Fibroblast of peridontal ligament (primary cell): ENCODE results near the gene RGS17.
"Not testable (repeated sequence)": the region's sequence is repeated elsewhere in the genome, so short reads cannot be mapped to it uniquely, and the experiment has no call there.

Experiments used
- DNase-seq: peaks from one replicate; pipeline ENCODE4 v3.0.0-alpha.2; 2010; ENCODE audit errors: extremely low read depth

RGS17 gene

GRCh38 chr6:153032255-153032882 lies 98.7 kb downstream of the RGS17 start:
- peak; percentile 95 for DNase-seq

DNA sequence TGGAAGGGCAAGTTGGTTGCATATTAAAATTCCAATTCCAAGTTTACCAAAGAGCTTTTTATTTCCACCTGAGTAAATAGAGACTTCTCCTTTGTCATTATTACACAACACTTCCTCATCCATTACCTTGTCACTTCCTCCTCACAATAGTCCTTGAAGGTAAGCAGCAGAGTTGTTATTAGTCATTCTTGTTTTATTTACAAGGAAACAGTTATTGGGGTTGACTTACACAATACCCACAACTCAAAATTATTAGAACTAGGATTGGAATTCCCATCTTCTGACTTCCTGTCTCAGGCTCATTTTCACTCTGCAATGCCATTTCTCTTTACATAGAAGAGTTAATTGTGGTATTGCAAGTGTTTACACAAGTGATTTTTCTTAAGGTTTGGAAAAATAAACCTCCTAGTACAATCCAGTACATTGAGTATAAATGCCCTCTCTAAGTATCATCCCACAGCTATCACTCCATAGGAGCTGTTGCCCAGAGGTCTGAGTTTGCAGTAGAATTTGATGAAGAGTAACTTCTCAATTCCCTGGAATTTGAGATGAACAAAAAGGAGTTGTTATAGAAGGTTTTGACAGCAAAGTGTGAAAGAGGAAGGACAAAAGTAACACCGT lies 99.6 kb downstream of the RGS17 start:
- DNase-seq = peak; percentile 59

DNA sequence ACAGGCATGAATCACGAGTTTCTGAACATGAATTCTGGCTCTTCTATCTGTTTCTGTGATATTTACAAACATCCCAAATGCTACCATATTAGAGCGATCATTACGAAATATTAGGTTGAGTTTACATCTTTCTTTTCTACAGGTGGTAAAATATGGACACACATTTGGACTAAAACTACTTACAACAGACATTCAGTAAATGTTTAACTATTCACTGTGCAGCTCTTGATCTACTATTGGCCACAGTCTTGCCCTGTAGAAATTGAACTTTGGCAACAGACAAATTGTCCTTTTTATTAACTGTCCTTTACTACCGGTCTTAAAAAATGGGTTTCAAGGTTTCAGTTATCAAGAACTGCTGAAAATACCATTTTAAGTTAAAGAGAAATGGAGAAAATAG lies 102.1 kb downstream of the RGS17 start:
- no peak for DNase-seq

DNA sequence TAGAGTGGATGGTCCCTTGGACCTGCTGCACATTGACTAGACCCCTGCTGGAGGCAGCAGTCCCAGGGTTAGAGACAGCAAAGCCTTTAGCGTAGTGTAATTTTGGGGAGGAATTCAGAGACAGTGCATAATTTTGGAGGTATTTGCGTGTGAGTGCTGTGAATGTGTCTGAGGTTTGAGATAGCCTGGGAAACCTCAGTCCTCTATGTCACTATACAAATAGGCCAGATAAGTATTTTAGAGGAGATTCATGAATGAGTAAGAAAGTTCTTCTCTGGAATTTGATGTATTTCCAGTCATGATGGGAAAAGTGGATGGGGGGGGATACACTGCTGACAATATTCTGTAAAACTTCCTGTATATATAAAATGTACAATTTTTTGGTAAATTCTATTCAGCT lies 102.8 kb downstream of the RGS17 start:
- DNase-seq = peak; percentile 14

- DNase-seq = no peak
These were observed 103.6 kb downstream of the RGS17 start for GRCh38 chr6:153027480-153027879.

GRCh38 chr6:153024709-153025017 lies 106.4 kb downstream of the RGS17 start:
- DNase-seq = no peak

- DNase-seq = peak; percentile 72
These were observed 106.9 kb downstream of the RGS17 start for GRCh38 chr6:153023977-153024708.

DNA sequence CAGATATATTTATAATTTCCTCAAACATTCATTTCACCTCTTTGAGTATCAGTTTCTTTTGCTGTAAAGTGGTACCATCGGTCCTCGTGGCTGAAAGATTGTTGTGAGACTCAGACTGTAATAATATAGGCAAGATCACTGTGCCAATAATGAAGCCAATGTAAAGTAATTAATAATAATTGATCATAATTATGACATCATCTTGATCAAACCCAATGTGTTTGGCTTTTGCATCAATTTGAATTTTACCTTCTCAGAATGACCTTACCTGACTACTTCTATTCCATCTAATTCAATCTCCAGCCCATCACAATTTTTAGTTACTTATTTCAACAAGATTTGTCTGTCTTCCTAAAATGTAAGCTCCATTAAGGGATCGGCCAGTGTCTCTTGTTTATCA lies 112.7 kb downstream of the RGS17 start:
- DNase-seq = no peak

DNA sequence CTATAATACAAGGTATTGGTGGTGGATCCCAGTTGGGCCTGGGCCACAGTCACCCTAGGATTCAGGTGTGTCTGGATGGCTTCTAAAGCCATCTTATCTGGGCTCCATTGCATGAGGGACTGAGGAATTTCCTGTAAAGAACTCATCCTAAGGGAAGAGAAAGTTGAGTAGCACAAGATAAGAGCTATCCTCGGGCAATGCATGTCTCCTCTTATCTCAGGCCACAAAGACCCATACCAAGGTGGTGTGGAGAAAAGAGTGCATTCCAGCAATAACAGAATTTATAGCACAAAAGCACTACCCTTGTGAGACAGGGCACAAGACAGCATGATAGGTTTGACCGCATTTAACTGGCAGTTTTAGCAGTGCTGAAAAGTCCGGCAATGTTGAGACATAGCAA lies 114.2 kb downstream of the RGS17 start:
- DNase-seq = no peak

GRCh38 chr6:153015094-153015640 lies 115.9 kb downstream of the RGS17 start:
- DNase-seq = no peak

DNA sequence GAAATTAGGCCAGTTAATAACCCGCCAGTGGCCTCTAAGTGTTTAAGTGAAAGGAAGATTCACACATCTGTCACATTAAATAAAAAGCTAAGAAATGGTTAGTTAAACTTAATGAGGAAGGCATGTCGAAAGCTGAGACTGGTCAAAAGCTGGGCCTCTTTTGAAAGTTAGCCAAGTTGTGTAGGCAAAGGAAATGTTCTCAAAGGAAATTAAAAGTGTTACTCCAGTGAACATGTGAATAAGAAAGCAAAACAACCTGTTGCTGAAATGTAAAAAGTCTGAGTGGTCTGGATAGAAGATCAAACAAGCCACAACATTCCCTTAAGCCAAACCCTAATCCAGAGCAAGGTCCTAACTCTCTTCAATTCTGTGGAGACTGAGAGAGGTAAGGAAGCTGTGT lies 117.6 kb downstream of the RGS17 start:
- DNase-seq = peak; percentile 16

DNA sequence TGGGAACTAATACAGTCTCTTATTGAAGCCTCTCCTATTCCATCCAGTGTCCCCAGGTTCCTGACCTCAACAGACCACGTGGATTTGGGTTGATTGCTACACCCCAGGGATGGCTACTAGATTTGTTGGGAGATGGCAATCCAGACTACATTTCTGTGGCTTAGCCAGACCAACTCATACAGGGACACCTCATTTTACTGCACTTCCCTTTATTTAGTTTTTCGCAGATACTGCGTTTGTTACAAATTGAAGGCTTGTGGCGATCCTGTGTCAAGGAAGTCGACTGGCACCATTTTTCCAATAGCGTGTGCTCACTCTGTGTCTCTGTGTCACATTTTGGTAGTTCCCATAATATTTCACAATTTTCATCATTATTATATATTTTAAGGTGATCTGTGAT lies 118.2 kb downstream of the RGS17 start:
- no peak for DNase-seq

DNA sequence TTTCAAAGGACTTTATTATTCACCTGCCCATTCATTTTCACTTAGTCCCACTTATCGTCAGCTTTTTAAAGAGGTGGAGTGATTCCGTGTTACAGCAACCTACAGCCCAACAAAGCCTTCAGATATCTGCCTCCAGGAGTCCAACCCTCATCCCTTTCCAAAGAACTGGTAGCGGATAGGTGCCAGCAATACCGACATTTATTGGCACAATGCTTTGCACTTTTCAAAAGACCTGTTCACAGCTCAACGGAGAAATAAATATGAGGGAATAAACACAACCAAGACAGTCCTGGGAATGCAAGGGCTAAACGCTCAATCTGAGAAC lies 127.8 kb downstream of the RGS17 start:
- peak; percentile 33 for DNase-seq

DNA sequence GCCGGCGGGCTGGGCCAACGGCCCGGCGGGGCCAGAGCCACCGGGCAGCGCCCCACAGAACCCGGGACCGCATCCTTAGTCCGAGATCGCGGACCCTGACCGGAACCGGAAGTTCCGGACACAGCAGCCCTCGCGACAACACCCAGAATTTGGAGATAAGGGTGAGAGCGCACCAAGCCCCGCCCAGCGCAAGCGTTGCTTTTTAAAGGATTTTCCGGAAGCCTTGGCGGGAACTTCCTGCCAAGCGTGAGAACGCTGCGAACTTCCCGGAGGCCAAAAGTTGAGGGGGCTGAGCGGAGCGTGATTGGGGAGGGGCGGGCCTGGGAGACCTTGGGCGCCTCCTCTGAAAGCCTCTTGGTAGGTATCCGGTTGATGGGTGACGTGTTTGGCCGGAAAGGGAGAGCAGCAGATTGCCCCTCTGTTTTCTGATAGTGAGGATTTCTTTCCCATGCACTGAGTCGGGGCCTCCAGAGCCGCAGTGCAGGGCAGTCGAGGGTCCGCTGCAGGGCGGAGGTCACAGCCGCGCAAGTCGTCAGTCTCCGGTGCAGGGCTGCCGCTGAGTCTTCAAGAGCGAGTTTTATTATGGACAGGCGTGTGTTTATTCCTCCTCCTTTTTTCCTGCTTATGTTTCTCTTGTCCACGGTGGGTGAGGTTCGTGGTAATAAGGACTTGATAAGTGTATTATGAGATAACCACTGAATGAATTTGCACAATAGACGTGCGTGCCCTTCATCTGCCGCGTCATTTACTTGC lies 128.3 kb downstream of the RGS17 start, which contains the start of gene MTRF1L:
TSS of gene MTRF1L (minus strand) at position 97 of the 753 bp plus-strand sequence. CDS start at position 73, 24 bp downstream.
- peak; percentile 96 for DNase-seq

DNA sequence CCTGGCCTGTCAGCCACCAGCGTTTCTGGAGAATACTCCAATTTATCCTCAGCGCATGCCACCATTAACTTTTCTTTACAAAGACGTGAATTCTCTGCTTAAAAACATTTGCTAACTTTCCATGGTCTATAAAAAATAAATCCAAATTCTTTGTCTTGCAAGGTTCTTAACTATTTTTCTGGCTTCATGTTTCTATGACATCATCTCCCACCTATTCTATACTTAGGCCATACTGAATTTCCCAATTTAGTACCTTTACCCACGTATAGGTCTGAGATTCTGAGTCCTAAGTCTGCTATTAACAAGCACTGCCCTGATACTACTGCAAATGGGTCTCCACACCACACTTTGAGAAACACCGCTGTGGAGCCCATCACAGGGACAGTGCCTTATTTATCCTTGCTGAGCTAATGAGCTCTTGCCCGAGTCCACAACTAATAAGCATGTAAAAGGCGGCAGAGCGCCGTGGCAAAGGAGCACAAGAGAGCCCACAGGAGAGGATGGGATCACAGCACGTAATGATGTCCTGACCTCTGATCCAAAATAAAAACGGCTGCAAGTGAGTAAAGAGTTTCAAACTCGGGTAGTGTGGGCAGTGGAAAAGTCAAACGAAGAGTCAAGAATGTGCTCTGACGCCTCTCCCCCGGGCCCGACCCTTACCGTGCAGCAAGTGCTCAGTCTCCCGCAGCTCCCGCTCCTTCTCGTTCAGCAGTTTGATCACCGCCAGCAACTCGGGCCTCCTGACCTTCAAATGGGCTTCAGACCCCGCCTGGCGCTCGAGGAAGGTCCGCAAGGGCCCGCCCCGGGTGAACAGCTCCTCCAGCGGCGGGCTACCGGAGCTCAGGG lies 129.1 kb downstream of the RGS17 start:
- no peak for DNase-seq

DNA sequence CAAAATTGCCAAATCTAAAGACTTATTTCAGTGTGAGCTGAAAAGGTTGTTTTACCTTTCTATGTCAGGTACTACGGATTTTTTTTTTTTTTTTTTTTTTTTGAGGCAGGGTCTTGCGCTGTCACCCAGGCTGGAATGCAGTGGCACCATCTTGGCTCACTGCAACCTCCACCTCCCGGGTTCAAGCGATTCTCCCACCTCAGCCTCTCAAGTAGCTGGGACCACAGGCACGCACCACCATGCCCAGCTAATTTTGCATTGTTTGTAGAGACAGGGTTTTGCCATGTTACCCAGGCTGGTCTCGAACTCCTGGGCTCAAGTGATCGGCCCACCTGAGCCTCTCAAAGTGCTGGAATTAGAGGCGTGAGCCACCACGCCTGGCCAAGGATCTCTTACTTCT lies 130.3 kb downstream of the RGS17 start:
- DNase-seq = not testable (repeated sequence)

- no peak for DNase-seq
These were observed 130.8 kb downstream of the RGS17 start for GRCh38 chr6:153000243-153000642.

DNA sequence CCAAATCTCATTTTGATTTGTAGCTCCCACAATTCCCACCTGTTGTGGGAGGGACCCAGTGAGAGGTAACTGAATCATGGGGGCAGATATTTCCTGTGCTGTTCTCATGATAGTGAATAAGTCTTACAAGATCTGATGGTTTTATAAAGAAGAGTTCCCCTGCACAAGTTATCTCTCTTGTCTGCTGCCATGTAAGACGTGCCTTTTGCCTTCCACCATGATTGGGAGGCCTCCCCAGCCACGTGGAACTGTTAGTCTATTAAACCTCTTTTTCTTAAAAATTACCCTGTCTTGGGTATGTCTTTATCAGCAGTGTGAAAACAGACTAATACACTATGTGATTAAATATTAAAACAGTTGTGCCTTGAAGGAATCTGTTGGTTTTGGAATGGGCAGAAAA lies 131.5 kb downstream of the RGS17 start:
- DNase-seq = not testable (repeated sequence)

DNA sequence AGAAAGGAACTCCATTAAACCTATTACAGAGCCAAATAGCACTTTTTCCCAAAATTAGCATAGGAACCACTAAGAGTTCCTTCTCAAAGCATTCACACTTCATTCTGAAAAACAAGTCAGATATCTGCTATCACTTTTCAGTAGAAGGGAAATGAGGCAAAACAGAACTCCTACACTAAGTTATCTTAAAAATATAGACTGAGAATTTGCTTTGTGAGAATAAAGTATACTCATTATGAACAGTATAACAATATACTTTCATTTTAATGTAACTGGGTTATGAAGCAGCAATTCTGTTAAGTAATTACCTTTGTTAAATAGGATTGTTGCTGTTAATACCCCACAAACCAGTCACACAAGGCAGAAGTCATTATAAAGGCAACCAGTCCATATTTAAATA lies 137.2 kb downstream of the RGS17 start:
- no peak for DNase-seq

GRCh38 chr6:152993431-152993830 lies 137.7 kb downstream of the RGS17 start:
- no peak for DNase-seq

DNA sequence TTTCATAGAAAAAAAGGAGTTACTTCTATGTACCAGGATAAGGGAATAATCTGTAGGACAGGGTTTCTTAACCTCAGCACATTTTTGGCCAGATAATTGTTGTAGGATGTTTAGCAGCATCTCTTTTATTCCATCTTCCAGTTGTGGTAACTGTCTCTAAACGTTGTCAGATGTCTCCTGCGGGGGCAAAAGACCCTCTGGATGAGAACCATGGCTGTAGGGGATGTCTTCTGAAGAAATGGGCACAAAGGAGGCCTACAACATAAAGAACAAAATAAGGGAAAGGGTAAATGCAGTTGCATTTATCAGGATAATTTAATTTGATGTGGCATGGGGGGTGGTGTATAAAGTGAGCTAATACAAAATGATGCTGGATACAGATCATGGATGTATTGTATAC lies 144.1 kb downstream of the RGS17 start:
- no peak for DNase-seq
